SK-N-SH (cell line): ENCODE results near the gene UPP1. TPM values are rescaled to one million over a fixed set of nuclear protein-coding genes. Genes with fewer than 3 reads are reported as not detected.

Experiments used
- CTCF ChIA-PET: fragments of 300-600, 350-600 bp; formaldehyde crosslinking; extraction: SDS; loops from one replicate; lab custom pipeline; 2021; lab: Yijun Ruan, JAX
- POLR2A ChIA-PET: fragments of 350-600 bp; sonication (Branson Sonifier 250); formaldehyde crosslinking; extraction: SDS; loops from one replicate; lab custom pipeline; 2020; ENCODE audit warnings: antibody characterized with exemption, inconsistent platforms; lab: Yijun Ruan, JAX
- DNase-seq: peaks from one replicate; pipeline ENCODE4 v3.0.0; 2012
- H2AFZ ChIP-seq: fragments of 200-600 bp; sonication (generic); 2 replicates; pipeline ENCODE4 v1.8.1; 2016; ENCODE audit warnings: antibody characterized with exemption, mild to moderate bottlenecking, low read depth
- H3F3A ChIP-seq: fragments of 200-600 bp; sonication (generic); replicated peaks from 2 replicates; pipeline ENCODE3; 2016; ENCODE audit warnings: antibody characterized with exemption, mild to moderate bottlenecking; ENCODE audit not compliant: insufficient read depth
- H3K27ac ChIP-seq, 2 experiments: fragments of 200-500 bp in 1 of 2; fragments of 200-600 bp in 1 of 2; sonication (Bioruptor generic) in 1 of 2; sonication (generic), shearing (Covaris generic) in 1 of 2; 2 replicates each; pipeline versions ENCODE4 v1.5.1 to v1.6.1; 2014 to 2016; ENCODE audit warnings: low read depth in 2 of 2, inconsistent platforms in 1 of 2, low read length in 1 of 2, mild to moderate bottlenecking in 1 of 2, mixed read lengths in 1 of 2
- H3K27me3 ChIP-seq: fragments of 200-600 bp; sonication (generic), shearing (Covaris generic); 2 replicates; pipeline ENCODE4 v1.6.1; 2016; ENCODE audit warnings: mixed run types; ENCODE audit not compliant: insufficient read depth
- H3K36me3 ChIP-seq, 2 experiments: fragments of 200-500 bp in 1 of 2; fragments of 200-600 bp in 1 of 2; sonication (Bioruptor generic) in 1 of 2; sonication (generic) in 1 of 2; replicated peaks in 1 of 2; 2 replicates each; pipeline versions ENCODE3 to v1.5.1; 2014 to 2016; ENCODE audit warnings: low read length in 1 of 2, mild to moderate bottlenecking in 1 of 2; ENCODE audit not compliant: insufficient read depth in 2 of 2, control insufficient read depth in 1 of 2
- H3K4me1 ChIP-seq, 2 experiments: fragments of 200-500 bp in 1 of 2; fragments of 200-600 bp in 1 of 2; sonication (Bioruptor generic) in 1 of 2; sonication (generic), shearing (Covaris generic) in 1 of 2; 2 replicates each; pipeline versions ENCODE4 v1.5.1 to v1.6.1; 2014 to 2016; ENCODE audit warnings: low read depth in 1 of 2, low read length in 1 of 2, mixed run types in 1 of 2; ENCODE audit not compliant: insufficient read depth in 2 of 2, control insufficient read depth in 1 of 2
- H3K4me2 ChIP-seq: fragments of 200-600 bp; sonication (generic), shearing (Covaris generic); 2 replicates; pipeline ENCODE4 v1.6.1; 2017; ENCODE audit warnings: mixed run types
- H3K4me3 ChIP-seq, 2 experiments: fragments of 200-500 bp in 1 of 2; fragments of 200-600 bp in 1 of 2; sonication (Bioruptor generic) in 1 of 2; sonication (generic), shearing (Covaris generic) in 1 of 2; 2 replicates each; pipeline versions ENCODE4 v1.5.1 to v1.8.1; 2014 to 2016; ENCODE audit warnings: low read depth in 2 of 2, inconsistent platforms in 1 of 2, low read length in 1 of 2, mild to moderate bottlenecking in 1 of 2, mixed read lengths in 1 of 2, moderate library complexity in 1 of 2
- H3K79me2 ChIP-seq: fragments of 200-600 bp; sonication (generic); 2 replicates; pipeline ENCODE4 v1.8.1; 2017; ENCODE audit warnings: mild to moderate bottlenecking; ENCODE audit not compliant: insufficient read depth
- H3K9ac ChIP-seq: fragments of 200-600 bp; sonication (generic); 2 replicates; pipeline ENCODE4 v1.6.1; 2017; ENCODE audit warnings: mixed run types
- H3K9me2 ChIP-seq: fragments of 200-600 bp; sonication (generic); 2 replicates; pipeline ENCODE4 v1.6.1; 2017; ENCODE audit warnings: mixed run types
- H3K9me3 ChIP-seq: fragments of 200-600 bp; sonication (generic); 2 replicates; pipeline ENCODE4 v1.6.1; 2017; ENCODE audit warnings: mixed run types, mild to moderate bottlenecking, moderate library complexity
- H4K20me1 ChIP-seq: fragments of 200-600 bp; sonication (generic); 2 replicates; pipeline ENCODE4 v1.6.1; 2017; ENCODE audit warnings: mild to moderate bottlenecking, mixed run types; ENCODE audit not compliant: insufficient read depth
- EZH2phosphoT487 ChIP-seq: fragments of 200-600 bp; sonication (generic); IDR thresholded peaks from 2 replicates; pipeline ENCODE4 v1.6.1; 2017; ENCODE audit warnings: low read depth, mixed run types, mild to moderate bottlenecking, antibody characterized with exemption, moderate library complexity, borderline replicate concordance
- FOXJ3 ChIP-seq: sonication (generic); formaldehyde crosslinking; IDR thresholded peaks from 2 replicates; pipeline ENCODE4 v1.5.1; 2020; ENCODE audit warnings: mild to moderate bottlenecking, missing genetic modification reagents
- FOXM1 ChIP-seq: IDR thresholded peaks from 2 replicates; pipeline ENCODE4 v1.4.0; 2012; ENCODE audit warnings: low read depth, mild to moderate bottlenecking
- GABPA ChIP-seq: IDR thresholded peaks from 2 replicates; pipeline ENCODE4 v1.4.0; 2012; ENCODE audit warnings: low read depth, mild to moderate bottlenecking
- GATA2 ChIP-seq: sonication (generic); formaldehyde crosslinking; IDR thresholded peaks from 2 replicates; pipeline ENCODE4 v1.5.0; 2020; ENCODE audit warnings: mild to moderate bottlenecking, missing genetic modification reagents
- MEF2A ChIP-seq: IDR thresholded peaks from 2 replicates; pipeline ENCODE4 v1.4.0; 2012; ENCODE audit warnings: low read depth, borderline replicate concordance
- PBX3 ChIP-seq: IDR thresholded peaks from 2 replicates; pipeline ENCODE4; 2012
- RCOR1 ChIP-seq: fragments of 150-350 bp; IDR thresholded peaks from 2 replicates; pipeline ENCODE4 v1.6.1; 2017; ENCODE audit warnings: antibody characterized with exemption, low read length
- RXRA ChIP-seq: IDR thresholded peaks from 2 replicates; pipeline ENCODE4 v1.4.0; 2012; ENCODE audit warnings: low read depth, mild to moderate bottlenecking, borderline replicate concordance
- TAF1 ChIP-seq: IDR thresholded peaks from 2 replicates; pipeline ENCODE4 v1.6.1; 2012; ENCODE audit warnings: low read depth, mild to moderate bottlenecking, low read length, moderate library complexity, borderline replicate concordance
- USF2 ChIP-seq: fragments of 150-350 bp; IDR thresholded peaks from 2 replicates; pipeline ENCODE4 v1.6.1; 2017; ENCODE audit warnings: antibody characterized with exemption, low read length, low read depth, borderline replicate concordance
- ZBTB33 ChIP-seq: IDR thresholded peaks from 2 replicates; pipeline ENCODE4 v1.4.0; 2012; ENCODE audit warnings: low read depth, borderline replicate concordance
- WGBS: methylation state at CpG from one replicate; pipeline ENCODE4 v1.1.6; 2017; ENCODE audit warnings: low lambda C conversion rate; 5-methylcytosine and 5-hydroxymethylcytosine counted together
- polyA plus RNA-seq, 3 experiments: library from polyadenylated mRNA; depleted of rRNA; stranded (reverse); fragments of >200 nt; gene quantifications; 2 replicates each; pipeline ENCODE4 v1.2.3, GENCODE V29; 2012
- TF ChIP-seq, protein P1 (sequence below): fragments of 150-350 bp; IDR thresholded peaks from 2 replicates; pipeline ENCODE4 v1.6.1; 2016; ENCODE audit warnings: mild to moderate bottlenecking, low read depth, low read length

The UPP1 gene
- polyA plus RNA-seq, 1 of the 3 experiments (the other 2 are of a cell fraction), result 56.9 TPM

GRCh38 chr7:48046458-48046857 lies 42.6 kb upstream of the UPP1 start:
- ChIA-PET POLR2A (no interaction called here), CTCF (no interaction called here)
- 74% methylated on average over 14 of the region's 14 CpGs for WGBS
- Histone ChIP-seq H3K4me2 (no peak overlapping the region), H3F3A (peaks cover 10% of the 10 kb centered on the region), H4K20me1 (no peaks in the 10 kb centered on the region), H3K36me3 (no peaks in the 10 kb centered on the region), H3K79me2 (no peaks in the 10 kb centered on the region), H3K9me3 (no peaks in the 10 kb centered on the region), H3K4me1 (peaks cover 2 to 18% of the 10 kb centered on the region in 2 experiments; a peak in 2 of 4 replicates), H3K9ac (no peak overlapping the region), H3K4me3 (no peak overlapping the region), H3K27ac (no peak overlapping the region), H3K9me2 (no peaks in the 10 kb centered on the region), H2AFZ (no peak overlapping the region), H3K27me3 (no peaks in the 10 kb centered on the region)
- no peak for DNase-seq
- no peak for TF ChIP-seq RCOR1
- no peak for TF ChIP-seq FOXM1
- no peak for TF ChIP-seq GATA2 (CRISPR knock-in tag)
- no peak for TF ChIP-seq USF2
- no peak for TF ChIP-seq FOXJ3 (CRISPR knock-in tag)
- TF ChIP-seq TAF1, result no peak
- no peak for TF ChIP-seq RXRA
- TF ChIP-seq ZBTB33, result no peak
- TF ChIP-seq EZH2phosphoT487, result no peak
- TF ChIP-seq, protein P1, sequence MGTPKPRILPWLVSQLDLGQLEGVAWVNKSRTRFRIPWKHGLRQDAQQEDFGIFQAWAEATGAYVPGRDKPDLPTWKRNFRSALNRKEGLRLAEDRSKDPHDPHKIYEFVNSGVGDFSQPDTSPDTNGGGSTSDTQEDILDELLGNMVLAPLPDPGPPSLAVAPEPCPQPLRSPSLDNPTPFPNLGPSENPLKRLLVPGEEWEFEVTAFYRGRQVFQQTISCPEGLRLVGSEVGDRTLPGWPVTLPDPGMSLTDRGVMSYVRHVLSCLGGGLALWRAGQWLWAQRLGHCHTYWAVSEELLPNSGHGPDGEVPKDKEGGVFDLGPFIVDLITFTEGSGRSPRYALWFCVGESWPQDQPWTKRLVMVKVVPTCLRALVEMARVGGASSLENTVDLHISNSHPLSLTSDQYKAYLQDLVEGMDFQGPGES, result no peak
- no peak for TF ChIP-seq PBX3
- no peak for TF ChIP-seq GABPA
- TF ChIP-seq MEF2A, result no peak
